ACHN (cell line): ENCODE measurements around the gene TSPAN18.
A peak's percentile ranks its signal among the peaks of the same experiment; 100 is the strongest.

ENCODE experiments used
- DNase-seq: peaks from one replicate; pipeline ENCODE4 v3.0.0-alpha.2; 2015
- in situ Hi-C: cut with HindIII; loops from 2 replicates; pipeline ENCODE4 v1.10.0; 2017; ENCODE audit warnings: low sequenced_read_pairs, low pct_ligation_motif_present, low pct_unique_long_range_greater_than_20kb

Gene TSPAN18

DNA sequence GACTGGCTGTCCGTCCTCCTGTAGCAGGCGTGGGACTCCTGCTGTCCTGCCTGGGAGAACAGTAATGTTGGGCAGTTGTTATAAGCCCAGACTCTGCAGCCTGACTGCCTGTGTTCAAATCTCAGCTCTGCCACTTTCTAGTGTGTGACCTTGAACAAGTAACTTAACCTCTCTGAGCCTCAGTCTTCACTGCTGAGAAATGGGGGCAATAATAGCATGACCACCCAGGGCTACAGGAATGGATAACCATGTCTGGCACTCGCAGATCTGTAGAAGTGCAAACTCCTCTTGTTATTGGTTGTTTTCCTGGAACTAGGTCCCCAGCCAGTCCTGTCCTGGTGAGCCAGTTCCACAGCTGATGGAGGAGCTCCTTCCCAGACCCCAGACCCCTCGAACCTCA, 154.2 kb downstream of the TSPAN18 start:
- in situ Hi-C loops, result no loop called here
- DNase-seq, result no peak

DNA sequence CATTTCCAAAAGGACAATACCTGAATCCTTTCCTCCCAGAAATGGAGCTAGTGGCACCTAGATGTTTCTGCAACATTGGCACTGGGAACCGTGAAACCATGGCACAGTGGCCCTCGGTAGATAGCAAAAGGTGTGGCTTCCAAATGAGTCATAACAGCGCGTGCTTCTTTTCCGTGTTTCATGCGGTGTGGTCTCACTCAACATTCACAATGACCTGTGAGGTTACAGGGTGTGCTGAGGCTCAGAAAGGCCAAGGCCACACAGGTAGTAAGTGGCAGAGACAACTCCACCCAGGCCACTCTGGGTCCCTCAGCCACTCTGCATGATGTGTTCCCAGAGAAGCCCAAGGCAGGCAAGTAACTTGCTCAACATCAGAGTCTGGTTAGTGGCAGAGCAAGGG, 156.5 kb downstream of the TSPAN18 start:
- DNase-seq, result no peak
- in situ Hi-C loops, result no loop called here

DNA sequence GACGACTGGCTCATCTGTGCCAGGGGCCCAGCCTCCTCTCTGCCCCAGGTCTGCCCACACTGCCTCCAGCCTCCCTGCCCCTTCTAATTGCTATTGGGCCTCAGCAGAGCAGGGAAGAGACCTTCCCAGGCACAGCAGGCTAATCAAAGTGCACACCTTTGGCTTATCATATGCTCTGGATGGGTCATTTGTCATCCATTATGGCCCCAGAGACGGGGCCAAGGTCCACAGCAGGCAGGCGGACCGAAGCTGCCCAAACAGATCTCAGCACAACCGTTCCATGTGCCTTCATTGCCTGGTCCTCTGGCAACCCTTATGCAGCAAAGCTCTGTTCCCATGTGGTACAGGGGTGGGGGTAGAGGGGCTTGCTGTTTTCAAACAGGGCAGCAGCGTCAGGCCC, 157.3 kb downstream of the TSPAN18 start:
- in situ Hi-C loops, result no loop called here
- DNase-seq, result no peak

DNA sequence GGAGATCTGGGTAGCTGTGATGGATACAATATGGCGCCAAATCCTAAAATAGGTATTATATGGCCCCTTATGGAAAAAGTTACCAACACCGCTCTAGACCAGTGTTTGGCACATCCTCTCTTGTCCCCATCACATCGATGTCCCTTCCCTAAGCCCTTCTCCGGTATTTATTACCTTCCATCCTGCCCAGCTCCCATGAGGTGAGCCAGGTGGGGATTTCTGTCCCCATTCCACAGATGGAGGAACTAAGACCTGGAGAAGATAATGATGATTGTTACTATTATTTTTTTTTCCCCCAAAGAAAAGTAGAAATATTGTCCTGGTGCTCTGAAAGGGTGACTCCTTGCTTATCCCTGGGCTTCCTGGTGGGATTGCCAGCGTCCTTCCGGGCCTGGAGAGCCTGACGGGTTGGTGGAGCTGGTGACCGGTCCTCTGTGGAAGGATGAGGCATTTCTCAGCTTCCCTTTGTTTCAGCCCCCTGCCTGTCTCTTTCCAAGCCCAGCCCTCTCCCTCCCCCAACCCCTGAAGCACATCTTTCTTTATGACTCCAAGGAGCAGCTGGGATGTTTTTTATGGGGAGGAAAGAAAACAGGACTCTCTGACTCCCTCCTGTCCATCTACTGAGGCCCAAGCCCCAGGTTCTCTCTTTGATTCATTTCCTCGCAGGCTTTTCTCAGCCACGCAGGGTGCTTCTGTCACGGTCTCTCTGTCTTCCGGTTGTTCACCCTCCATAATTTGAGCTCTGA, 158.5 kb downstream of the TSPAN18 start:
- in situ Hi-C loops, result no loop called here
- no peak for DNase-seq

DNA sequence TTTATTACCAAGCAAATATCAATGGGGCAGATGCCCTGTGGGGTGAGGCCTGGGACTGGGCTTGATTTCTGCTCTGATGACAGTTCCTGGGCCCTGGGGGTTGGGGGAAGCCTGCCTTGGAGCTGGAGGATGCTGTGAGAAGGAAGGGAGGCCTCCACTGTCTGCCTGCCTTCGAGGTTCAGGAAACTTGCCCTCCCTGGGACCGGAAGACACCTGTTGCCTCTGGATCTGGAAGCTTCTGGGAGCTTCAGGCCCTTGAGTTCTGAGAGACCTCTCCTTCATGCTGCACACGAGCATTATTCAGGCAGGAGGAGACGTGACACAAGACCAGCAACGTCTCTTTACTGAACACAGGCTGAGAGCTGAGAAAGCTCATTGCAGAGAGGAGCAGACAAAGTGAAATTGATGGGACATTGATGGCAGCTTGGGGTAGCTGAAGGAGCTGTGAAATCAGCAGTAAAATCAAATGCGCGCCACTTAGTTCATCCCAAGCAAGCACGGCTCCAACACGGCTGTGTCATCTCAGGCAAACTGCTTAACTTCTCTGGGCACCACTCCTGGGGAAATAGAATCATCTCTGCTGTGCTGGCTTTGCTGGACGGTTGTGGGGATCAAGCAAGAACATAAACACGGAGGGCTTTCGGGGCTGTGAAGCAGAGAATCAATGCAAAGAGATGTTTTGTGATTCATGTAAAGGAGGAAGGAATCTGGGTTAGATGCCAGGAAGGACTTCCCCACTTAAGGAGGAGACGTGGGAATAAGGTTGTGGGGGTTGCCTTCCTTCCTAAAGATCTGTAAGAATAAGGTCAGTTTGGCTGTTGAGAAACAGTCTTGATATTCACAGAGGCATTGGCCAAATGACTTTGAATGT, 159.4 kb downstream of the TSPAN18 start:
- in situ Hi-C loops, result no loop called here
- DNase-seq, result no peak

DNA sequence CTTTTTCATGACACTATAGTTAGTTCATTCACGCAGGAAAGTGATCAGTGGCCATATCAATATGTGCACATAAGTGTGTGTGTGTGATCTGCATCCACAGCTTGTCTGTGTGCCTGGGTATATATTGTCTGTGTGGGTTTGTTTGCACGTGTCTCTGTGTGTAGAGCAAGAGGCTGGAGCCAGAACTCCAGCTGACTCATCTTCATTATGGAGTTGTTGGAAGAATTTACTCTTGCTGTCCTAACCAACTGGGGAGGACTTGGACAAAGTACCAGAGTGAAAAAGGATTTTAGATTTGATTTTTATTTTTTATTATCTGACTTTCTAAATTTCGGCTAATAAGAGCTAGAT, 160.0 kb downstream of the TSPAN18 start:
- in situ Hi-C loops, result no loop called here

DNA sequence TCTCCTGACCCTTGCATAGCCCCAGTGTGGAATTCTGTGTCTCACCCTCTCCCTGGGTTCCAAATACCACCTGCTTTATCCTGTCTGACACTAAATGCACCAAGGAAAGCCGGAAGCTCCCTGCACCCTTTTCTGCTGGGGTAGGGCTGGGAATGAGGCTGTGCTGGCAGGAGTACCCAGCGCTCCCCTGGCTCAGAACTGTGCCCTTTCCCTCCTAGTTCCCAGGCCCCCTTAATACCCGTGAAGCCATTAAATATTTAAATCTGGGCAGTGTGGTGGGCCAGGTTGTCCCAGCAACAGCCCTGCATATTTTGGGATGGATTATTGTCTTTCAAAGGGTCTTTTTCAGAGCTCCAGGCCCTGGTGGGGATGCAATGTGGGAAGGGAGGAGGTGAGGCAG, 160.9 kb downstream of the TSPAN18 start:
- in situ Hi-C loops, result no loop called here
- DNase-seq, result no peak

More for the DNA sequence above, 160.0 kb downstream of the TSPAN18 start:
- no peak for DNase-seq

DNA sequence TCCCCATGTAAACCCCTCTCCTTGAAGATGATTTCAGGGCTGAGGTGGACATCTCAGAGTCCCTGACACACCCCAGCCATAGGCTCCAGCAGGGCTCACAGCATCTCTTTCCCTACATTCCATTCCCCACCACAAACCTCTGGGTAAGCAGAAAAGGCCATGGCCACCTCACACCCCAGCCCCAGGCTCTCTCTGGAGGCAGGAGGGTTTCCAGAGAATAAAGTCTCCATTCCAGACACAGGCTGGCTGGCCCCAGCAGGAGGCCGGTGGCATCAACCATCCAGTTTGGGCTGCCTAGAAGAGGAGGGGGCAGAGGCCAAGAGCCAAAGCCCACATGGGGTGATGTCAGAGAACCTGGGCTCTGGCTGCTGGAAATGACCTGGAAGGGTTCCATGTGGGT, 162.5 kb downstream of the TSPAN18 start:
- no peak for DNase-seq
- in situ Hi-C loops, result no loop called here

DNA sequence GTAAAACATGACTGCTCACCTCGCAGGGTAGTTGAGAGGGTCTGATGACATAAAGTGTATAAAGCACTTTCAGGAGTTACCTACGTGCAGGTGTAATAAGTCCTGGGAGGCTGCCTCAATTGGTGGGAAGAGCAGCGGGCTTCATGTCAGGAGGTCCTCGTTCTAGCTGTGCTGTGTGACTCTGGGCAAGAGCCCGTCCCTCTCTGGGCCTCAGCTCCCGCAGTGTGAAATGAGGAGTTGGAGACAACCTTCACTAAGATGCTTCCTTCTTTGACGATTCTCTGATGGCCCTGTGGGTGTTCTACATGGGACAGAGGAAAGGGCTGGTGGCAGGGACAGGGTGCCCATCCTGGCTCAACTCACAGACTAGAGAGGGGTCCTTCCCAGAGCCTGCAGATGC, 166.1 kb downstream of the TSPAN18 start:
- DNase-seq, result no peak
- in situ Hi-C loops, result no loop called here

DNA sequence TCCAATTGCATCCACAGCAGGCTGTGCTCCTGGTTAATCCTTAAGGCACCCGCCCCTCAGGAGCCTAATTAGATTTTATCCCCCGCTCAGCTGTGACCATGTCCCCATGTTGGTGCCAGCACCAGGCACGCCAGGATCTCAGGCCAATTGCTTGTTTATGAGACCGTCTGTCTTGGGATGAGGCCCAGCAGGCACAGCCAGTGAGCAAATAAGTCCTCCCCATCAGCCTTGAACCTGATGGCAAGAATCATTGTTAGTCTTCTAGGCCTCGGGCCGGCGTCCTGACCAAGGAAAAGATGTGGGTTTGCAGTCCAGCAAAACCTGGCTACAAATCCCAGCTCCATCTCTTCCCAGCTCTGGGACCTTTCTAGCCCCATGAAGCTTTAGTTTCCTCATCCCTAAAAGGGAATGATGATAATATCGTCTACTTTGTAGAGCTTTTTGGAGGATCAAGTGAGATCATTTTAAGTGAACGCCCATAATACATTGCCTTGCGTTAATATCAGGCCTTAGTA, 166.6 kb downstream of the TSPAN18 start:
- in situ Hi-C loops, result no loop called here
- no peak for DNase-seq

DNA sequence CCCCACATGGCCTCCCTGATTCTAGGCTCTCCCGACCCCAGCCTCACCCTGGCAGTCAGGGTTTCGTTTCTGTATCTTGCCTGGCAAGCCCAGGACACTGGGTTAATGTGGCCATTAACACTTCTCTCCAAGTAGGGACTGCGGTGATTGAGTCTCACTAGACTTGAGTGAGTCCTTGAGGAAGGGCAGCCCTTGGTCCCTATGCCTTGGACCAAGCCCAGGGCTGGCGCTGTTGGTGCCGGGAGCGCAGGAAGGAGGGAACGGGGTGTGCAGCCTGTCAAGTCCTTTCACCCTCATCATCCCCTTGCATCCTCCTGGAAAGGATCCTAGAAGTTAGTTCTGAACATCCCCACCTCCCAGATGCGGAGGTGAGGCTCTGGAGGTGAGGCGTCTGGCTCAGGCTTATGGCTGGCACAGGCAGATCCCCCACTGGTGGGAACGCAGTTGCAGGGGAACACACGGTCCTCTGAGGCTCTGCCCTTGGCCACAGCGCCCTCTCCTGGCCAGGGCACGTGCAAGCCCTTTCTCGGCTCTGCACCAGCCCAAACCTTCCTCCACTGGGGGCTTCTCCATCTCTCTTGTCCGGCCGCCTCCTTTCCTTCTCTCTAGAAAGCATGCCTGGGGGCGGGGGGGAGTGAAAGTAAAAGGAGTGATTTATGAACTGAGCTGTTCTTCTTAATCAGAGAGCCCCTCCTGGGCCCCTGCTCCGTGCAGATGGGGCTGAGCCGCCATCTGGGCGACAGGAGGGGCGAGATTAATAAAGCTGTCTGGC, 167.3 kb downstream of the TSPAN18 start:
- DNase-seq, result peak; percentile 54
- in situ Hi-C loops, result no loop called here

DNA sequence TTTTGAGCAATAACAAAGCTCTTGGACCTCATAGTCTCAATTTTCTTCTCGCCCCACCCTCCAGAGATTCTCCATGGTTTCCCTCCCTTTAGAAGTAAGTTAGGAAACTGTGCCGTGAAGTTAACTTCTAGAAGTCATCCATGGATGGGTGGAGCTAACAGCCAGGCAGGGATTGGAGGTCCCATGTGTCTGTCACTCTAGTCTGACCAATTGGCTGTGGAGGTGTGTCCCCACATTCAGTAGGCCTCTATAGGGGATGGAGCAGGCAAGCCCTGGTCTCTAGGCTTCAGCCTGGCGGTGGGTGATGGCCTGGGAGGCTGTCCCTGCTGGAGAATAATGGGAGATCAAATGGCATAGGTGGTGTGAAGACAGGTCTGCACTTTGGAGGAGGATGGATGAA, 173.2 kb downstream of the TSPAN18 start:
- in situ Hi-C loops, result no loop called here
- DNase-seq, result peak; percentile 30

DNA sequence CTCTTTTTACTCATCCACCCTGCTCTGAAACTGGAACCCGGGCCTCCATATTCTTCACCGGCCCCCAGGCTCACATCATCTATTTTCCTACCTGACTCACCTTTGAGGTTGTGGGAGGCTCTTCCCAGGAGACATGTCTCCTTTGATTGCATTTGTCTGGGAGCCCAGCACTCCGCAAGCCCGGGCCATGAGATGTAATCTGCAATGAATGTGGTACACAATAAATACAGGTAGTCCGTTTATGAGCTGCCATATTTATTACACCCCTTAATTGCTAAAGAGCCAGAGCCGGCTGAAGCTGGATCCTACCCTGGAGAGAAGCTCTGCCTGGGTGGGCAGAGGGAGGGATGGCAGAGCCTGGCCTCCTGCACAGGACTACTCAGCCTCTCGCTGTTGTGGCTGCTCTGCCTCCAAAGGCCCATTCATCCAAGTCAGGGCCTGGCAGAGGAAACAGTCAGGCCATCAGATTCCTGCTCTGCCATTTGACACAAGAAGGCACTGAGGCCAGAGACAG, 174.4 kb downstream of the TSPAN18 start:
- no peak for DNase-seq
- in situ Hi-C loops, result no loop called here

DNA sequence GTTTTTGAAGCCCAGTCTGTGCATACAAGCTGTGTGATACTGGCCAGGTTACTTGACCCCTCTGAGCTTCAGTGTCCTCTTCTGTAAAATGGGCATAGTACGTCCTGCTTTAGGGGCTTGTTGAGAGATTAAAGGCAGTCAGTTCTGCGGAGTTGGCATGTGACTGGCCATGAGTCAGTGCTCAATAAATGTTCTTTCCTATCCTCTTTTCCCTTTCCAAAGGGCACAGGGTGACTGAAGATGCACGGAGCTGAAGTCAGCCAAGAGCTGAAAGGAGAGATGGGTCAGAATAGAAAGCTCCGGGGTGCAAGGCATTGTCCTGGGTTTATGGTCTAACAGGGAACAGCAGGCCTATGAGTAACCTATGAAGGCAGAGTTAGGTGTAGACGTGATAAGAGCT, 175.0 kb downstream of the TSPAN18 start:
- DNase-seq, result no peak
- in situ Hi-C loops, result no loop called here

DNA sequence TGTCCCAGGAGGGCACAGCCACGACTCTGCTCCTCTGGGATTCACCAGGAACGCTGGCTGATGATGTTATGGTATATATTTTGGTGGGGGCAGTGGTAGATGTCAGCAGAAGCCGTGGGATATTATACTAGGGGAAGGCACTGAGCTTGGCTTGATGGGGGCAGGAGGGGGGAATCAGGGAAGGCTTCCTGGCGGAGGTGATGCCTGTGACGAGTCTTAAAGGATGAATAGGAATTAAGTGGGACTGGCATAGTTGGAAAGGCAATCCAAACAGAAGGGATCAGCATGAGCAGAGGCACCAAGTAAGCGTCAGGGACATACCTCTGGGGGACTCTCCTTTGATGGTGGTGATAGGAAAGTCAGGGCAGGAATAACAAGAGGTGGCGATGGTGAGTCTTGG, 176.3 kb downstream of the TSPAN18 start:
- DNase-seq, result no peak
- in situ Hi-C loops, result no loop called here

DNA sequence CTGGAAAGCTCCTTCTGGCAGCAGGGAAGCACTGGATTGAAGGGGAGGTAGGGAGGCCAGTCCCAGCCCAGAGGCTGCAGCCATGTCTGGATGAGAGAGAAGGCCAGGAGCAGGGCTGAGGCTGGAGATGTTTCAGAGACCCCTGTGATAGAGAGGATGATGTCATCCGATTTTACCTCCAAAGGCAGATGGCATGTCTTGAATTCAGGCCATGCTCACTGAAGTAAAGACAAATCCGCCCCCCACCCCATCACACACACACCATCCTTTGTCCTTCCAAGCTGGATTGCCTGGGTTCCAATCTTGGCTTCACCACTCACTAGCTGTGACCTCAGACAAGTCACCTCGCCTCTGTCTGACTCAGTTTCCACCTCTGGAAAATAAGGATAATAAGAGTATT, 176.8 kb downstream of the TSPAN18 start:
- DNase-seq, result no peak
- in situ Hi-C loops, result no loop called here

DNA sequence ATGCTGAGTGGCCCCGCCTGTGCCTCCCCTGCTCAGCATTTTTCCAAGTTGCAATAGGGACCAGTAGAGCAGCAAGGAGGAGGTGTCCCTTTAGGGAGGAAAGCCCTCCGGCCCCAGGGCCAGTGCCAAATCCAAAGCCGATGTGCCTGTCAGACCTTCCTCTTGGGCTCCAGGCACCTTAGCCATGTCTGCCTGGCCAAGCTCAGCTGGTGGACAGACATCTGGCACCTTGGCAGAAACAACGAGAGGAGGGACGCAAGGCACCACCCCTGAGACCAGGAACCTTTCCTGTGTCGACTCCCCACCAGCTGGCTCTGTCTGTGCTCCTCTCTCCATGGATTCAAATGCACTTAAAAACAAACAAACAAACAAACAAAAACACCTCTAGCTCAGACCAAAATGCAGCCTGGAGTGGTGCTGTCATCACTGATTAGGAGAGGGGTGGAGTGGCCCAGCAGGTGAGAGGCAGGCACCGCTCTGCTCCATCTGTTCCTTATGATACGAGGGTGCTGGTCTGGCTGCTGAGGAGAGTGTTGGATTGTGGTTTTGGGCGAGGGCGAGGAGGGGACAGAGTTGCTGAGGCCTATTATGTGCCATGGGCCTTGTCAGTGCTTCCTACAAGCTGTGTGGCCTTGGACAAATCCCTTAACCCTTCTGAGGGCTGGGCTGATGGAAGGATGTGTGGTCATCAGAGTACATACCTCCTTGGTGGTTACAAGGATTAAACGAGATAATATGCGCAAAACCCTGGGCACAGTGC, 177.7 kb downstream of the TSPAN18 start:
- in situ Hi-C loops, result no loop called here

DNA sequence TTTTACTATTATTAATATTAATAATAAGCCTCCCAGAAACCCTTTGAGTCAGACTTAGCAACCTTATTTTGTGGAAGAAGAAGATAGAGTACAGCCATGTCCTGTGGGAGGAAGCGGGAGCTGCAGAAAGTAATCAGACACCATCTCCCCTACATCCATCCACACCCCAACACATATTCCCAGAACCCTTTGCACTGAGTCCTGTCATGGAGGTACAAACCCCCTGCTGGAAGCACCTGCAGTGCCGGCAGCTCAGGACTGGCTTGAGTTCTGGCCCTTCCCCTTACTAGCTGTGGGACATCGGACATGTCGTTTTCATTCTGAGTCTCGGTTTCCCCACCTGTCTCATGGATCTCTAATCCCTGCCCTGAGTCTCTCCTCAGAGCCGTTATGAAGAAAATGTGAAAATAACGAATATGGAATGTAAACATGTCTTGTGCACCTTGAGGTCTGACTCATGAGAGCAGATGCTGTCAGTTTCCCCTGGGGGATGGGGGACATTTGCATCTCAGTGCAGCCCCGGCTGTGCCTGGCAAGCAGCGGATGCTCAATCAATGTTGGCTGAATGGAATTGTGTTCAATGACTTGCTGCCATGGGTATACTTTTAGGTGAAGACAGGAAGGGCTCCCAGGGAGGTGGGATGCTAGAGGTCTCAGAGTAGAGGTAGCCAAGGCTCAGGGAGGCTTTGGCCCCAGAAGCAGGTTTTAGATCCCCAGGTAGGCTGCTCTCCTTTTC, 178.5 kb downstream of the TSPAN18 start:
- in situ Hi-C loops, result no loop called here

More for the DNA sequence above, 177.7 kb downstream of the TSPAN18 start:
- DNase-seq, result no peak

More for the DNA sequence above, 178.5 kb downstream of the TSPAN18 start:
- DNase-seq, result no peak
